Natural killer cell (primary cell): Measurements from ENCODE around the gene TUFT1. TPM values are rescaled to one million over a fixed set of nuclear protein-coding genes. Genes with fewer than 3 reads are reported as not detected.

Experiments used
- ATAC-seq, 3 donors: fragments of 150-1000 bp in 2 of 3; fragments of 200-7000 bp in 1 of 3; cut with Tn5 transposase; 1 replicate in 1 of 3; 2 replicates in 2 of 3; pipeline ENCODE4 v1.10.0; 2021; ENCODE audit warnings: mild to moderate bottlenecking in 2 of 3, moderate library complexity in 2 of 3
- DNase-seq, 2 donors: peaks; one replicate each; pipeline versions ENCODE4 v3.0.0 to v3.0.0-alpha.2; 2013 to 2021; ENCODE audit warnings: mixed read lengths in 1 of 2
- H3K27ac ChIP-seq: one replicate; pipeline ENCODE4 v1.5.1; 2013; ENCODE audit warnings: mild to moderate bottlenecking, low read length
- H3K27me3 ChIP-seq: one replicate; pipeline ENCODE4 v1.6.1; 2013; ENCODE audit warnings: low read length; ENCODE audit not compliant: control insufficient read depth, insufficient read depth
- H3K36me3 ChIP-seq: one replicate; pipeline ENCODE4 v1.6.1; 2013; ENCODE audit warnings: low read length; ENCODE audit not compliant: control insufficient read depth, insufficient read depth
- H3K4me1 ChIP-seq: one replicate; pipeline ENCODE4 v1.6.1; 2013; ENCODE audit warnings: low read length; ENCODE audit not compliant: control insufficient read depth, insufficient read depth
- H3K4me3 ChIP-seq: one replicate; pipeline ENCODE4 v1.5.1; 2013; ENCODE audit warnings: low read length
- H3K9me3 ChIP-seq: one replicate; pipeline ENCODE4 v1.6.1; 2013; ENCODE audit warnings: low read length; ENCODE audit not compliant: control insufficient read depth, insufficient read depth
- H3K27ac Mint-ChIP-seq, 2 donors: one replicate each; pipeline ENCODE4 v1.8.0; 2022; ENCODE audit warnings: mild to moderate bottlenecking in 2 of 2, mixed read lengths in 2 of 2, moderate library complexity in 1 of 2
- H3K27me3 Mint-ChIP-seq, 2 donors: one replicate each; pipeline ENCODE4 v1.8.0; 2022; ENCODE audit warnings: low read depth in 2 of 2, mixed read lengths in 2 of 2
- H3K36me3 Mint-ChIP-seq: one replicate; pipeline ENCODE4 v1.8.0; 2022; ENCODE audit warnings: mixed read lengths
- H3K4me1 Mint-ChIP-seq, 2 donors: one replicate each; pipeline ENCODE4 v1.8.0; 2022; ENCODE audit warnings: mixed read lengths in 2 of 2
- H3K4me3 Mint-ChIP-seq: one replicate; pipeline ENCODE4 v1.8.0; 2022; ENCODE audit warnings: mild to moderate bottlenecking, moderate library complexity, mixed read lengths
- H3K9me3 Mint-ChIP-seq, 2 donors: one replicate each; pipeline ENCODE4 v1.8.0; 2022; ENCODE audit warnings: mixed read lengths in 2 of 2
- CTCF ChIP-seq: fragments of 200-600 bp; IDR thresholded peaks from one replicate; pipeline ENCODE4 v1.8.0; 2022; ENCODE audit warnings: antibody characterized with exemption
- WGBS: methylation state at CpG from one replicate; pipeline ENCODE4 v1.1.7; 2013; ENCODE audit warnings: missing lambda C conversion rate; ENCODE audit not compliant: insufficient coverage; 5-methylcytosine and 5-hydroxymethylcytosine counted together
- intact Hi-C: fragments of 100-400 bp; cut with micrococcal nuclease; formaldehyde crosslinking; loops from one replicate; pipeline ENCODE4 v1.14.2; 2022
- total RNA-seq, 4 donors: library from RNA; stranded (reverse); fragments of 120-200 nt in 1 of 4; gene quantifications; one replicate each; pipeline versions ENCODE4 v1.2.3 to v1.2.4, GENCODE V29; 2013 to 2022

Gene TUFT1
- total RNA-seq, 3 donors from 2014 or later (not counting 1 experiment from before 2014, with no cell fraction given) = 4.6 to 7.2 (median 5.0) TPM

GRCh38 chr1:151508833-151509232 is 31.3 kb upstream of the TUFT1 start:
- Mint-ChIP-seq H3K4me3 (peak overlapping the region; percentile 29), H3K4me1 (peaks cover 8 to 18% of the 10 kb centered on the region in 2 donors), H3K36me3 (no peaks in the 10 kb centered on the region), H3K27me3 (peaks cover 0 to 4% of the 10 kb centered on the region in 2 donors), H3K27ac (no peak overlapping the region), H3K9me3 (no peaks in the 10 kb centered on the region)
- H3K4me3 ChIP-seq = no peak overlapping the region
- no peak overlapping the region for H3K27ac ChIP-seq
- H3K36me3 ChIP-seq = no peaks in the 10 kb centered on the region
- no peaks in the 10 kb centered on the region for H3K27me3 ChIP-seq
- DNase-seq = no peak
- TF ChIP-seq CTCF = no peak
- H3K4me1 ChIP-seq = peaks cover 23% of the 10 kb centered on the region
- WGBS = 95% methylated on average over 5 of the region's 6 CpGs
- no peak for ATAC-seq
- intact Hi-C loops = no loop called here
- H3K9me3 ChIP-seq = no peaks in the 10 kb centered on the region

- Mint-ChIP-seq H3K36me3 (no peaks in the 10 kb centered on the region), H3K9me3 (no peaks in the 10 kb centered on the region), H3K4me3 (peak overlapping the region; percentile 29), H3K27ac (no peak overlapping the region), H3K27me3 (peaks cover 0 to 4% of the 10 kb centered on the region in 2 donors), H3K4me1 (peaks cover 8 to 19% of the 10 kb centered on the region in 2 donors)
- Histone ChIP-seq H3K4me1 (peaks cover 23% of the 10 kb centered on the region), H3K27me3 (no peaks in the 10 kb centered on the region), H3K36me3 (no peaks in the 10 kb centered on the region), H3K9me3 (no peaks in the 10 kb centered on the region), H3K4me3 (no peak overlapping the region), H3K27ac (no peak overlapping the region)
- ATAC-seq = no peak
- intact Hi-C loops = no loop called here
- no peak for DNase-seq
- TF ChIP-seq CTCF = no peak
- 95% methylated on average over 13 of the region's 15 CpGs for WGBS
Observed at GRCh38 chr1:151509350-151510019, 30.6 kb upstream of the TUFT1 start.

- Mint-ChIP-seq H3K9me3 (no peaks in the 10 kb centered on the region), H3K4me1 (peaks cover 8 to 19% of the 10 kb centered on the region in 2 donors), H3K4me3 (peak overlapping the region; percentile 98), H3K36me3 (no peaks in the 10 kb centered on the region), H3K27me3 (peaks cover 0 to 4% of the 10 kb centered on the region in 2 donors), H3K27ac (peak overlapping the region; percentile 69 to 85)
- Histone ChIP-seq H3K27ac (no peak overlapping the region), H3K27me3 (no peaks in the 10 kb centered on the region), H3K9me3 (no peaks in the 10 kb centered on the region), H3K36me3 (no peaks in the 10 kb centered on the region), H3K4me1 (peaks cover 23% of the 10 kb centered on the region), H3K4me3 (no peak overlapping the region)
- 66% methylated on average over 4 of the region's 9 CpGs for WGBS
- intact Hi-C loops = no loop called here
- ATAC-seq = no peak
- no peak for TF ChIP-seq CTCF
- DNase-seq = peak in 1 of 2 donors; percentile 12
Observed at GRCh38 chr1:151510020-151510405, 30.1 kb upstream of the TUFT1 start.

- Histone ChIP-seq H3K9me3 (no peaks in the 10 kb centered on the region), H3K4me3 (peak overlapping the region; percentile 72), H3K27ac (peak overlapping the region; percentile 2), H3K27me3 (no peaks in the 10 kb centered on the region), H3K36me3 (no peaks in the 10 kb centered on the region), H3K4me1 (peaks cover 23% of the 10 kb centered on the region)
- intact Hi-C loops = no loop called here
- Mint-ChIP-seq H3K27ac (peak overlapping the region; percentile 69 to 85), H3K9me3 (no peaks in the 10 kb centered on the region), H3K36me3 (no peaks in the 10 kb centered on the region), H3K4me1 (peaks cover 8 to 19% of the 10 kb centered on the region in 2 donors), H3K27me3 (peaks cover 0 to 4% of the 10 kb centered on the region in 2 donors), H3K4me3 (peak overlapping the region; percentile 98)
- 5% methylated on average over 9 of the region's 10 CpGs for WGBS
- DNase-seq (no peak), ATAC-seq (no peak)
- no peak for TF ChIP-seq CTCF
Observed at GRCh38 chr1:151510614-151510956, 29.5 kb upstream of the TUFT1 start.
